ENCODE measurements around the gene PHAF1. TPM values are rescaled to one million over a fixed set of nuclear protein-coding genes. Genes with fewer than 3 reads are reported as not detected.
A peak's percentile ranks its signal among the peaks of the same experiment; 100 is the strongest.

The PHAF1 gene
- total and polyA plus RNA-seq, 2 of the 13 experiments (the other 11 are each of a cell fraction or from before 2014, with no cell fraction given), result 48.3 to 174 TPM

DNA sequence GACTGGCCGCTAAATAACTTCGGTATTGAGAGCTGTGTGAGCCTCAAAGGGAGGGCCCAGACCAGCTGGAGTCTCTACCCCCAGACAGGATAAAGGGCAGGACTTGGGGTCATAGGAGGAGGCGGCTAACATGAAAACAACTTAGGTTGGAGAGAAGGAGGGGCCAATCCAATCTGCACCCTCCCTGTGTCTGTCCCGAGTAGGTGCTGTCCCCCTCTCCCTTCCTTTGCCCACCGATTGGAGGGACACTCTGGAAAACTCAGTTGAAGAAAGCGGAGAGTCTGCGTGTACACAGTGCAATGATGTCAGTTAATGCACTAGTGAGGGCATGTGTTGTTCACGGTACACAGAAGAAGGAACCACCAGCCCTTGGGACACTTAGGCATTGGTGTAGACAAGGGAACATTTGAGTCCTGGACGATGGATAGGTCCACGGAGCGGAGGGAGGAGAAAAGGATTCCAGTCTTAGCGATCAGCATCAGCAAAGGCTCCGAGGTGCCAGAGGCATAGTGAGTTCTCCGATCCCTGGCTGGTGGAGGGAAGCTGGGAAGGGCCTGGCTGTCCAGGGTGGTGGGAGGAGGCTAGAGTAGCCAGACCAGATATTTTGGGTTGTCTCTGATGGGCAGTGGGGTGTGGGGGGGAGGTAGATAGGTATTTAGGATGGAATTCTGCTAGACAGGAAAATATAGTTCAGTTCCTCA, 61.4 kb downstream of the PHAF1 start (continued):
- no peak for TF ChIP-seq MLX (CRISPR knock-in tag; IDR thresholded peaks at IDR 0.05)
- TF ChIP-seq SOX13 (IDR thresholded peaks at IDR 0.05), result no peak
- TF ChIP-seq SOX13 (CRISPR knock-in tag; conservative IDR thresholded peaks at IDR 0.05 in 1 of 2, IDR thresholded peaks at IDR 0.05 in 1 of 2), result no peak; a peak in 1 of 4 replicates
- no peak for TF ChIP-seq ZBTB1 (CRISPR knock-in tag; IDR thresholded peaks at IDR 0.05; ENCODE audit: borderline replicate concordance)
- no peak for TF ChIP-seq ZKSCAN5 (CRISPR knock-in tag; IDR thresholded peaks at IDR 0.05)
- TF ChIP-seq MIER2 (CRISPR knock-in tag; IDR thresholded peaks at IDR 0.05), result no peak
- no peak for TF ChIP-seq ZNF562 (CRISPR knock-in tag; IDR thresholded peaks at IDR 0.05; ENCODE audit: borderline replicate concordance)
- 0 out of 2 replicates have a peak, but pooled peaks have one; percentile 57 for TF ChIP-seq ZNF577 (CRISPR knock-in tag; IDR thresholded peaks at IDR 0.05; ENCODE audit: borderline replicate concordance, low read depth)
- TF ChIP-seq ATF5 (CRISPR knock-in tag; IDR thresholded peaks at IDR 0.05; ENCODE audit: low read depth), result peak; percentile 86; the same call in 1 of the 2 replicates
- TF ChIP-seq CEBPB (IDR thresholded peaks at IDR 0.05; ENCODE audit: borderline replicate concordance, low read depth, low read length), result no peak
- TF ChIP-seq, protein P1, sequence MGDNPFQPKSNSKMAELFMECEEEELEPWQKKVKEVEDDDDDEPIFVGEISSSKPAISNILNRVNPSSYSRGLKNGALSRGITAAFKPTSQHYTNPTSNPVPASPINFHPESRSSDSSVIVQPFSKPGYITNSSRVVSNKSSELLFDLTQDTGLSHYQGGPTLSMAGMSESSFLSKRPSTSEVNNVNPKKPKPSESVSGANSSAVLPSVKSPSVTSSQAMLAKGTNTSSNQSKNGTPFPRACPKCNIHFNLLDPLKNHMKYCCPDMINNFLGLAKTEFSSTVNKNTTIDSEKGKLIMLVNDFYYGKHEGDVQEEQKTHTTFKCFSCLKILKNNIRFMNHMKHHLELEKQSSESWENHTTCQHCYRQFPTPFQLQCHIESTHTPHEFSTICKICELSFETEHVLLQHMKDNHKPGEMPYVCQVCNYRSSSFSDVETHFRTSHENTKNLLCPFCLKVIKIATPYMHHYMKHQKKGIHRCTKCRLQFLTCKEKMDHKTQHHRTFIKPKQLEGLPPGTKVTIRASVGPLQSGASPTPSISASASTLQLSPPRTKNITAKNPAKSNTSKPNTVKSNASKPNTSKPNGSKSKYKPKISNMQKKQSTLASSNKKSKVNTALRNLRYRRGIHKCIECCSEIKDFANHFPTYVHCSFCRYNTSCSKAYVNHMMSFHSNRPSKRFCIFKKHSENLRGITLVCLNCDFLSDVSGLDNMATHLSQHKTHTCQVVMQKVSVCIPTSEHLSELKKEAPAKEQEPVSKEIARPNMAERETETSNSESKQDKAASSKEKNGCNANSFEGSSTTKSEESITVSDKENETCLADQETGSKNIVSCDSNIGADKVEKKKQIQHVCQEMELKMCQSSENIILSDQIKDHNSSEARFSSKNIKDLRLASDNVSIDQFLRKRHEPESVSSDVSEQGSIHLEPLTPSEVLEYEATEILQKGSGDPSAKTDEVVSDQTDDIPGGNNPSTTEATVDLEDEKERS (CRISPR knock-in tag; IDR thresholded peaks at IDR 0.05), result no peak
- TF ChIP-seq ZSCAN29 (CRISPR knock-in tag; conservative IDR thresholded peaks at IDR 0.05), result 0 out of 2 replicates have a peak, but pooled peaks have one; percentile 48
- TF ChIP-seq MYC (CRISPR knock-in tag; IDR thresholded peaks at IDR 0.05; ENCODE audit: borderline replicate concordance), result 0 out of 2 replicates have a peak, but pooled peaks have one; percentile 2
- TF ChIP-seq RCOR2 (CRISPR knock-in tag; IDR thresholded peaks at IDR 0.05), result no peak
- 0 out of 2 replicates have a peak, but pooled peaks have one; percentile 18 for TF ChIP-seq ZNF160 (CRISPR knock-in tag; IDR thresholded peaks at IDR 0.05)
- TF ChIP-seq KDM5B (CRISPR knock-in tag; IDR thresholded peaks at IDR 0.05; ENCODE audit: borderline replicate concordance), result 0 out of 2 replicates have a peak, but pooled peaks have one; percentile 25
- peak; percentile 79; the same call in 1 of the 2 replicates for TF ChIP-seq ZBTB7B (CRISPR knock-in tag; IDR thresholded peaks at IDR 0.05)
- TF ChIP-seq ZNF224 (CRISPR knock-in tag; IDR thresholded peaks at IDR 0.05), result no peak
- peak; percentile 88; the same call in 1 of the 2 replicates for TF ChIP-seq ZNF383 (CRISPR knock-in tag; IDR thresholded peaks at IDR 0.05; ENCODE audit: borderline replicate concordance)
- no peak for TF ChIP-seq ATRX (CRISPR knock-in tag; IDR thresholded peaks at IDR 0.05; ENCODE audit: borderline replicate concordance)
- peak in 1 of 2 experiments; percentile 23; a peak in 1 of 4 replicates for TF ChIP-seq POLR2A (IDR thresholded peaks at IDR 0.05; ENCODE audit: insufficient read depth in 1 of 2, low read depth in 2 of 2, low read length in 2 of 2)
- no peak for TF ChIP-seq HOXA9 (CRISPR knock-in tag; IDR thresholded peaks at IDR 0.05; ENCODE audit: borderline replicate concordance)
- TF ChIP-seq FIP1L1 (IDR thresholded peaks at IDR 0.05; ENCODE audit: borderline replicate concordance, insufficient read depth, low read depth, low read length), result no peak
- TF ChIP-seq ZNF776 (CRISPR knock-in tag; IDR thresholded peaks at IDR 0.05), result no peak
- no peak for TF ChIP-seq ISL2 (CRISPR knock-in tag; IDR thresholded peaks at IDR 0.05)
- TF ChIP-seq EEA1 (CRISPR knock-in tag; IDR thresholded peaks at IDR 0.05; ENCODE audit: borderline replicate concordance), result no peak
- TF ChIP-seq KLF12 (CRISPR knock-in tag; IDR thresholded peaks at IDR 0.05; ENCODE audit: borderline replicate concordance), result no peak
- TF ChIP-seq CHD2 (IDR thresholded peaks at IDR 0.05; ENCODE audit: low read depth, low read length), result no peak

All from HepG2 (cell line).